NCI-H1694 (cell line): Measurements from ENCODE around the gene G3BP1.
"Not testable (repeated sequence)": the region's sequence is repeated elsewhere in the genome, so short reads cannot be mapped to it uniquely, and the experiment has no call there.

Experiments
- DNase-seq: peaks from one replicate; lab custom pipeline; 2025; lab: John Stamatoyannopoulos, UW

The G3BP1 gene

DNA sequence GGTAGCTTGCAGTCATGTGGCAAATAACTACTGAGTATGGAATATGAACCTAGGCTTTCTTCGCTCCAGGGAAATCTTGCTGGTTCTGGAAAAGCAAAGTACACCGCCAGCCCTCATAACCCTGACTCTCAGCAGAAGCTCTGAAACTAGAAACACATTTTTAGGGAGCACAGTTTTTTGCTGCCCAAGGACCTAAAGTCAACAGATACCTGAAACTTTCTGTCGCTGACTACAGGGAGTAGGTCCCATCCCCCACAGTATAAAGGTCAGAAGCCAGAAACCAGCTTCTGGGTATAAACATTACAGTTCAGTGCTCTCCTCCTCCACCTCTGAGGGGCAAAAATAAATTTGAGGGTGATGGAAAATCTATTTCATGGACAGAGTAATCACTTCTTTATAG lies 16.4 kb upstream of the G3BP1 start:
- DNase-seq: no peak

DNA sequence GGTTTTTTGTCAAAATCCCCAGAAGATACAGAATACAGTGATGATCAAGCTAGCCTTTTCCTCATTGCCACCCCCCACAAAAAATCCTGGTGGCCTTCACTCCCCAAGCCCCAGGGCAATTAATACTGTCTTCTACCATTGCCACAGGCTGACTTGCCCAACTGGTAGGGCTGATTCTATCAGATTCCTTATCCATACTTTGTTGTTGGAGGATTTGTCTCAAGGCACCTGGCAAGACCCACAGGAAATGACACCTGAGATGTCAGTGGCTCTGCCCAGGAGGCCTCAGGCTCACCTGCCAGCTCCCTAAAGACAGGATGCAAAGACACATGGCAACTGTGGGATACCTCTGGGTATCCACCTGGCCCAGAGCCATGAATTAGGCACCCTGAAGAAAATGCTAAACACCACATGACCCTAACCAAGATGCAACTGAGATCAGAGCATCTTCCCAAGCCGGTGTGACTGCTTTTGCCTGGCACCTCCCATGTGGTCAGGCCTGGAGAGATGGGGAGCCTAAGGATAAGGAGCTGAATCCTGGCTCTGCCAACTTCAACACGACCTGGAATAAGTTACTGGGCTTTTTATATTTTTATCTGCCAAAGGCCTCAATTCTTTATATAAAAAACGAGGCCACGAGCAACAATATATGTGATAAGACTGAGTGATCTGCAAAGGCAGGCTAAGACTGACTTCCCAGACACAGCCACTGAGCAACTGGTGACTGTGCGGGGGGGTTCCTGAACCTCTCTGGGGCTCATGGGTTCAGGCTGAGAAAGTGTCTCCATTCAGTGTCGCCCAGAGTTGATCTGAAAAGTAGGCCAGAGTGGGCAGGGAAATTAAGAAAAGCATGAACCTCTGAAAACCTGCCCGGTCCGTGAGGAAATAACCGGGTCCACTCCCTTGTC lies 14.3 kb upstream of the G3BP1 start:
- DNase-seq: no peak

DNA sequence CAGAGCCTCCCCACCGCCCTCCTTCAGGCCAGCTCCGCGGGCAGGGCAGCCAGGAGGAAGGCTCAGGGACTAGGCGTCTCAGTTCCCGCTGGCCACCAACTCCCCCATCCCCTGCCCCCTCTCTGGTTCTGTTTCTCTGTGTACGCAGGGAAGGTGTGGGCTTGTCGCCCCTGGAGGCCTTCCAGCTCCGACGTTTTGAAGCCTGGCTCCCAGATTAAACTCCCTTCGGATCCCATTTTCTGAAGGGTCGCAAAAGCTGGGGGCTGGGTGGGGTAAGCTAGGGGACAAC lies 13.7 kb upstream of the G3BP1 start:
- no peak for DNase-seq

DNA sequence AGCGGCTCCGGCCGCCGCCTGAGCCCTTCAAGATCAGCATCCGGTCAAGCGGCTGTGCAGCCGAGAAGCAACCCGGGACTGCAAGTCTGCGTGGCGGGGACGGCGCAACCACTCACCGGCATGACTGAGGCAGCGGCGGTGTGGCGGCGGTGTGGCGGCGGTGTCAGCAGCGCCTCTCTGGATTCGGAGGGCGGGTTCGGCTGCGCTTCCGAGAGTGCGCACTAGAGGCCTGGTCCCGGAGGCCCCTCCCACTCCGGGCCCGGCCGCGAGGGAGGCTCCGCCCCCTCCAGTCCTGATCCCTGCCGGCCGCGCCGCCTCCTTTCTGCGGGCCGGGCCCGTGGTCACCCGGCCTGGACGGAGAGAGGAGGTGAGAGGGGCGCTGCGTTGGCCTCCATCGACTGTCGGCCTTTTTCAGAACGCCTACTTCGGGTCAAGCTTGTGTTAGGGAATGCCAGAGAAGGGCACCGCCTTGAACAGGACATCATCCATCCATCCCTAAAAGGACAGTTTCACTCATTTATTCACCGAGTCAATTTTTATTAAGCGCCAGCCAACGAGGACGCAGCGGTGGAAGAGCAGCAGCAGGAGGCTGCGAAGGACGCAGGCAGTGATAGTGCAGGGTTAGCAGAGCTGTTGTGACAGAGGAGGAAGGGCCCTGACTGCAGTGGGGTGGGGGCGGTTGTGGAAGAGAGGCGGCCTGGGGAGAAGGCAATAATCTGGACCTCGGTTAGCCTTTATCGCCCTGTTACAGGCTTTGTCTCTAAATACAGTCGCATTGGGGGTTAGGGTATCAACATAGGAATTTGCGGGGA lies 13.1 kb upstream of the G3BP1 start, which contains the start of gene ATOX1:
ATOX1 (minus strand) TSS at position 202 of the 812 bp plus-strand sequence; CDS start at position 122, 80 bp downstream.
- DNase-seq: peak; percentile 57

DNA sequence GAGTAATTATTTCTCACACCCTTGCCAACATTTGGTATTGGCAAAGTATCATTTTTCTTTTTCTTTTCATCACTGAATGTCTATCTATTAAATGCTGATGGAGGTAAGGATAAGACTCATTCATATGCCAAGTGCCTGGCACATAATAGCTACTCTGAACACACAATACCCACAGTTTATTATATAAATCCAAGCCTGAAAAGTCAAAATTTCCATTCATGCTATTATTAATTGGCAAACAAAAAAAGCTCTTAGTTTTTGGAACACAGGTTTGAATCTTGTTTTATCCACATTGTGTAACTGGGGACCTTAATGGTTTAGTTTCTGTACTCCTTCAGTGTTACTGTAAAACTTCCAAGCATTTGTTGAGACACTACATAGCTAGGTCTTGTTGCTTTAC lies 7.0 kb upstream of the G3BP1 start:
- DNase-seq: no peak

DNA sequence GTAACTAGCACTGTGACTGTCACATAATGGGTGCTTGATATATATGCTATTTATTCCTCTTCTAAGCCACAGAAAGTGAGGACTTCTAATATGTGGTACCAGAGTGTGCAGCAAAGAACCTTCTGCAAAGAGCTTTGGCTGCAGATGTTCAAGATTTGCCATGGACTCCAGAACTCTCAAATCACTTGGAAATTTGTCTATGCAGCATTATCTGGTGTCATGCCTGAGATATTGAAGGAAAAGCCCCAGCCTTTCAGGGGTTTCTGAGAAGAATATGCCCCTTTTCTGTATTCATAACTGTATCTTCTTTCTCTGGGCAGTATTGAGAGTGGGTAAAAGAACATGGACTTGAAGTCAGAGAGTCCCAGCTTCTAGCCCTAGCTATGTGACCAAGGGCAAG lies 4.8 kb upstream of the G3BP1 start:
- no peak for DNase-seq

DNA sequence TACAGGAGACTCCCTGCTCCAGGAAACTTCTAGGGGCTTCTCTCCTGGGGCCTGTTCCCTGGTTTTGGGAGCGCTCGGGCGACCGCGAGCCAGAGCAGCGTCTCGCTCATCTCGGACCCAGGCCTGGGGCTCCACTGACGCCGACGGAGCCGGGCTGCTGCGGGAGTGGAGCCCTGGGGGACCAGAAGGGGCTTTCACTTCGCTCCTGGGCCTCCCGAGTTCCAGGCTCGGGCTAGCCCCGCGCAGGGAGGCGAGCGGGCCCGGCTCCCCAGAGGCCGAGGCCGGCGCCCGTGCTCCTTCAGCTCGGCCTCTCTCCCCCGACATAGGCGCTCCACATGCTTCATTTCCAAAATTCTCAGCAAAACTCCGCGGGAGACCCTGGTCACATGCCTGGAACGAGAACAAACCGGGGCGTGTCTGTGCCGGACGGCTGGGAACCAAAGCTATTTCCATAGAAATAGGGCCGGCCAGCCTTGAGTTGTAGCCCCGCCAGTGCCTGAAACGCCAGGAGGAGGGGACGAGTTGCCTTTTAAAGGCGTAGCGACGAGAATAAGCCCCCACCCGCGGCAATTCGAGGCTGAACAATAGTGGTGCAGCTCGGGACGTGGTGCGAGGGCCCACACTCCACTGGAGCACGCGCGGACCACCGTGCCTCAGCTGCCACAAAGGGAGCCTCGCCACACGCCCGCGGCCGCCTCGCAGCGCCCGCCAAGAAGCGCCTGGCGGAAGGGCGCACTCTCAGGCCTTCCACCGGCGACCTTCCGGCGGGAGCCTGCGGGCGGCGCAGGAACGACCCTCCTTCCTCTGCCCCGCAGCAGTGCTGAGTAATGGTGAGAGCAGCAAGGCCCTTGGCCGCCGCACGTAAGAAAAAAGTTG lies 1.1 kb upstream of the G3BP1 start:
- DNase-seq: no peak

DNA sequence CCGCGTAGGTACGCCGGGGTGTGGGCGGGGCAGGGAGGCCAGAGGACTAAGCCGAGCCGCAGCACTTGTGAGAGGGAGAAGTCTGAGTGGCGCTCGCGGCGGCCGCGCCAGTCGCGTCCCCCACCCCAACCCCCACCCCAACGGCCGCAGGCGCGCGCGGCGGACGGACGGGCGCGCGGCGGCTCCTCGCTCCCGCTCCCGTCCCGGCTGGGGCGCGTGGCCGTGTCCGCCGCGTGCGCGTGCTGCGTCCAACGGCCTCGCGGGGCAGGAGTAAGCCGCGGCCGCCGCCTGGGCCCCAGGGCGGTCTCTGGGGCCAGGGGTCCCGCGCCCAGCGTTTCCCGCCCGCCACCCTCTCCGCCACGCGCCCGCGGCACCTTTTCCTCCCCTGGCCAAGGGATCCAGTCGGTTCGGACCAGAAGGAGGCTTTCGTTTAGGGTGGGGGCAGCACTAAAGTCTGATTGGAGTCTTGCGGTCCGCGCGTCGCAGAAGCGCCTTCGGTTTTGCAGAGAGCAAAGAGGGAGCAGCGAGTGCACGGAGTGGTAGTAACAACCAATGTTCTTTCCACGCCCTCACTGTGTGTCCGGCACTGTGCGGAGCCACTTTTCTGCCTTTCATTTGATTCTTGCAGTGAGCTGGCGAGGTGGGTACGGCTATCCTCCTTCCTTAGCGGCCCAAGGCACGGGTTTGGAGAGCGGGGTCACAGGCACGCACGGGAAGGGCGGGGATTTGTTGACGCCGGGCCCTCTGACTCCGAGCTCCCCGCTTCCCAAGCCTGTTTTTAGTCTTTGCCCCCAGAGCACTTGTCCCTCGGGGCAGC lies 483 bp downstream of the G3BP1 start:
- no peak for DNase-seq

DNA sequence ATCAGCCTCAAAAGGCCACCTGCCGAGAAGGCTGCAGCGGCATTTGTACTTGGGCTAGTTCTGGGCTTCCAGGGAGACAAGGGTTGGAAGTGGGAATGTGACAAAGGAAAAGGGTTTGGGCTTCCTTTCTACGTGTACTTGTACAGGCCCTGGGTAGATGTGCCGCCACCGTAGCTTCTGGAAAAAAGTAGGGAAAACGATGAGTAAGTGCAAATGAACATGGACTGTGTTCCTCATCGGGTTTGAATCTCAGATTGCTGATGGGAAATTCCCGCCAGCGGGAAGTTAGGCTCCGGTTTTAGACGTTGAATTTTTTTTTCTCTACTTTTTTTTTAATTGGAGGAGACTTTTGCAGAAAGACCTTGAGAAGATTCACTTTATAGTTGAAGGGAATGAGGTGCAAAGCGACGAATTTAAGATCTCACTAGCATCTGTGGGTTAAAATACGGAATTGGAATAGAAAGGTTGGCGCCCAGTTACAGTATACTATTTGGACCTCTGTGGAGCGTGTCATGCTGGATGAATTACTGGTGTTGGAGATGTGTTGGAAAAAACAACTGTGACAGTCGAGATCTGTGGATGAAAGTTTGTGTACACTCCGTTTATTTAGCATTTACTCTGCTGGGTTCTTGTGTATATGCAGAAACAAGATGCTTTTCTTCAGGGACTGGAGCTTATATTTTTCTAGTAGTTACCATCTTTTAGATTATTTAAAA lies 1.2 kb downstream of the G3BP1 start:
- DNase-seq: no peak

DNA sequence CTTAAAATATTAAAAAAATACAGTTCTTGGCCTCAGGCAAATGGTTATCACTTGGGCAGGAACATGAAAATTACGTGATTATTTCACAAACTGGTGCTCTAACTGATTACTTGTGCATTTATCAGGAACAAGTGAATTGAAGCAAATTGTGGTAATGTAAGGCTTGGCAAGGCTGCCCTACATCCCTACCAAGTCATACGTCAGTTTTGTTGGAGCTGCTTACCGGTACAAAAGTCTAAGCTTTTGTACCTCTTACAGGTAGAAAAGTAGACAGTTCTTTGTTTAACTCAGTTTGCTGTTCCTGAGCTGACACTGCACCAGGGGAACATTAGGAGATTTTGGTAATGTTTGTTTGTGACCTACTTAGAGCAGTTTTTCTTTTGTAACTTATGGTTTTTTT lies 2.2 kb downstream of the G3BP1 start:
- no peak for DNase-seq

DNA sequence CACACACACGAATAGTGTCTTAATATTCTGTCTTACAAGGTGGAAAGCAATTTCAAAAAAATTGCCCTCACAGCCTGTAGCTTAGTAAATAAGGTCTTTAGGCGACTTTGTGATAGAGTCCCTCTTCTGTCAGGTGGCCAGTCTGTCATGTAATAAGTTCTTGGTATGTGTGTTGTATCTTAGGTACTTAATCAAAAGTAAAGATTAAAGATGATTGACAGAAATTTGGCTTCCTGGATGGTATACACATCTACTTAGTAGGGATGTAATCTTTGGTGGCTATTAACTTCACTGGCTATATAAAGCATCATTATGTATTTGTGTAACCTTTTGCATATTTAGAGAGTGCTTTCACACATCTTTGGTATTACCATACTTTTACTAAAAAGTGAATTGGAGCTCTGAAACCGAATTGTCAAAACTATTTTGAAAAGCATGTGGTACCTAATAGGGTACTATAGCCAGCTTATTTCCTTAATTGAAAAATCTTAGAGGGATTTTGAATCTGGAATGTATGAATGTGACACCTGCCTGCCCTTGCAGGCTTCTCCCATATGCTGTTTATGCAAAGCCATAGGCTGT lies 3.4 kb downstream of the G3BP1 start:
- no peak for DNase-seq

DNA sequence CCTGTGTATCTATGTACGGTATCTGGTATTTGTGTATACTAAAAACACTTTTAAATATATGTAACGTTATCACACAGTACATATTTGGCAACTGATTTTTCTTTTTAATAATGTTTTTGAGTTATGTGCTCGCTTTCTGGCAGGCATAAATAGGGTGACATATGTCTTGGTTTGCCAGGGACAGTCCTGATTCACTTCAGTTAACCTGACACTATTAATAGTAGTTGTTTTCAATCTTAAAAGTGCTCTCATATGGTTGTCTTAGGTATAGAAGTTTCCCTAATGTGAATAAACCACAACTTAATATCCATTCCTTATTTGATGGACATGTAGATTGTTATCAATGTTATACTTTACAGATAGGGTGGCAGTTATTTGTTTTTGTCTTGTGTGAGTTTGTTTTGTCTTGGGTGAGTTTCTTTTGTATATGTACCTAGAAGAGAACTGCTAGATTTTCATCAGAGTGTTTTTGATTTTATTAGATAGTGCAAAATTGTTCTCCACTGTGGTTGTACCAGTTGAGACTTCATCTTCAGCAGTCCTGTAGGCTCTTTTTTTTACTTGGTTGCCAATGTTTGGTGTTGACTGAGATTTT lies 7.9 kb downstream of the G3BP1 start:
- no peak for DNase-seq

DNA sequence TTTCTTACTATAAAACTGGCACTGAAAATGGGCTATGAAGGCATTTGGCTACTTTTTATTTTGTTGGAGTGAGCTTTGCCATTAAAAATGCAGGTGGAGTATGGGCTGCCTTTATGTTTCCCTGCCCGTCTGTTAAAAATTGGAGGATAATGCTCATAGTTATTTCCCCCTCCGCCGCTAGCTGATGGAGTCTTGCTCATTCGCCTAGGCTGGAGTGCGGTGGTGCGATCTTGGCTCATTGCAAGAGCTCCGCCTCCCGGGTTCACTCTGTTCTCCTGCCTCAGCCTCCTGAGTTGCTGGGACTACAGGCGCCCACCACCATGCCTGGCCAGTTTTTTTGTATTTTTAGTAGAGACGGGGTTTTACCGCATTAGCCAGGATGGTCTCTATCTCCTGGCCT lies 8.6 kb downstream of the G3BP1 start:
- DNase-seq: no peak

DNA sequence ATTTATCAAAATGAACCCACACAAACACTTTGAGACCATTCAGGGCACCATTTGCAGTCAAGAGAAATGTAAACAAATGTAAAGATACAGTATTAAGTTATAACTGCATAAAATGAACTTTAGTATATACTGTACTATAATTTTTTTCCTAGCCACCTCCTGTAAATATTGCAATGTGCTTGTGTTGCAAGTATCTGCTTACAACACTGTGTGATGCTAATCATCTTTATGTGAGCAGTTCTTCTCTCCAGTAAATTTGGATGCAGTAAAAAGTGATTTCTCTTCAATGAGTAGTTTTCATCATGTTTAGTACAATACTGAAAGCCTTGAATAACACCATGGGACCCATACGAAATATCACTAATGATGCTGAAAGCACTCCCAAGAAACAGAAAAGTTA lies 9.4 kb downstream of the G3BP1 start:
- no peak for DNase-seq

DNA sequence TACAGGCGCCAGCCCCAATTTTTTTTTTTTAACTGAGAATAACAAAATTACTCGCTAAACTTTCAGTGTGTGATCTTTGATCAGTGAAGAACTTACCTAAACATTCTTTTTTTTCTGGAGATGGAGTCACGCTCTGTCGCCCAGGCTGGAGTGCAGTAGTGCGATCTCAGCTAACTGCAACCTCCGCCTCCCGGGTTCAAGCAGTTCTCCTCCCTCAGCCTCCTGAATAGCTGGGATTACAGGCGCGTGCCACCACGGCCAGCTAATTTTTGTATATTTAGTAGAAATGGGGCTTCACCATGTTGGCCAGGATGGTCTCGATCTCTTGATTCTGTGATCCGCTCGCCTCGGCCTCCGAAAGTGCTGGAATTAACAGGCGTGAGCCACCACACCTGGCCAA lies 11.9 kb downstream of the G3BP1 start:
- DNase-seq: not testable (repeated sequence)

DNA sequence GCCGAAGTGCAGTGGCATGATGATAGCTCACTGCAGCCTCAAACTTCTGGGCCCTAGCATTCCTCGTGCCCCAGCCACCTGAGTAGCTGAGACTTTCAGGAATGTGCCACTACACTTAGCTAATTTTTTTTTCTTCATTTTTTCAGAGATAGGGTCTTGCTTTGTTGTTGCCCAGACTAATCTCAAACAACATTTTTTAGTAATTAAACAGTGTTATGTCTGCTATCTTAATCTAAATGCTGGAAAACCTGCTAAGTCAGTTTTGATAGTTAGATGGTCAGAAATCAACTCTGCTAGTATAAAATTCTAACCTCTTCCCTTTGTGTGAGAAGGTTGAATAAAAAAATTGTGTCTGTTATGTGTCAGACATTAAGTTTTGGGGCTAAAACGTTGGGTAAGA lies 12.4 kb downstream of the G3BP1 start:
- no peak for DNase-seq

DNA sequence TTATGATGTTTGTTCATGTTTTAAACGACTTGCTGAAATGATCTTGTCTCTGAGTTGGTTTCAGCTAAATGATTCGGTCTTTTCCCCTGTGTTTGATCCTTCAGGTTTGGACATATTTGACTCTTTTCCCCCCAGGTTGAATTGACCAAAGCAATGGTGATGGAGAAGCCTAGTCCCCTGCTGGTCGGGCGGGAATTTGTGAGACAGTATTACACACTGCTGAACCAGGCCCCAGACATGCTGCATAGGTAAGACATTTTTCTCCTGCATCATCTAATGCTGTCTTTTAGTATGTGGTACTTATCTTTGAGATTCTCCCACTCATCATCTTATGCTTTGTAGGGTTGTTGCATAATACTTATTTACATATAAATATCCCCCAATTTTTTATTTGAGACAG lies 14.7 kb downstream of the G3BP1 start:
- DNase-seq: no peak

DNA sequence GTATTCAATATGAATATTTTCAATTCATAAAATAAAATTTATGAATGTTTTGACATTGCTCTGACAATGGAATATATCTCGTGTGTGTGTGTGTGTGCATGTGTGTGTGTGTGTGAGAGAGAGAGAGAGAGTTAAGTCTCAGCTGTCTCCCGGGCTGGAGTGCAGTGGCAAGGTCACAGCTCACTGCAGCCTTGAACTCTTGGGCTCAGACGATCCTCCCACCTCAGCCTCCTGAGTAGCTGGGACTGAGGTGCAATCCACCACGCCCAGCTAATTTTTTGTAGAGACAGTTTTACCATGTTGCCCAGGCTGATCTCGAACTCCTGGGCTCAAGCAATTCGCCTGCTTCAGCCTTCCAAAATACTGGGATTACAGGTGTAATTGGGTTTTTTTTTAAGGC lies 16.1 kb downstream of the G3BP1 start:
- DNase-seq: no peak

DNA sequence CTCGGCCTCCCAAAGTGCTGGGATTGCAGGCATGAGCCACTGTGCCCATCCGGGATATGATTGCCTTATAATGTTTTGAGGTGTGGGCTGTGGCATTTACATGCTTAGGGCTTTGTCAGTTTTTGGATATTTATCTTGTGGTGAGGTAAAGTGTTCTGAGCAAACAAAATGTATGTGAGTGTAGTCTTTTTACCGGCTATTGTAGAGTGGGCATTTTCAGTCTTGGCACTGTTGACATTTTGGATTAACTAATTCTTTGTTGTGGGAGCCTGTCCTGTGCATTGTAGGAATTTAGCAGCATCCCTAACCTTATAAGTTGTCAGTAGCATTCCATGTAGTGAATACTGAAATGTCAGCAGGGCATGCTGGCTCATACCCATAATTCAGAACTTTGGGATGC lies 21.6 kb downstream of the G3BP1 start:
- no peak for DNase-seq

DNA sequence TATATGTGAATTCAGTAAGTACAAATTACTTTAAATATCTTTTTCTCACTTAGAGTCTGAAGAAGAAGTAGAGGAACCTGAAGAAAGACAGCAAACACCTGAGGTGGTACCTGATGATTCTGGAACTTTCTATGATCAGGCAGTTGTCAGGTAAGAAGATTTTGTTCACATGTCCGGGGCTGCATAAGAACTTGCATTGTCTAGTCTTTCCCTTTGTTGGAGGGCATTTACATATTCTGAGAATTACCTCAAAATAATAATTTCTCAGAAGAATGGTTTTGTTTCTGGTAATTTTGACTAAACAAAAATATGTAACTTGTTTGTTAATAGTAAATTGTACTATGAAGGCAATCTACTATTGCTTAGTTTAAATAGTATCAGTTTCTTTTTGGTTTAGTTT lies 23.7 kb downstream of the G3BP1 start:
- DNase-seq: no peak
